Tibial artery (tissue), 4 donors: Measurements from ENCODE around the gene DCP1A.
"Not testable (repeated sequence)": the region's sequence is repeated elsewhere in the genome, so short reads cannot be mapped to it uniquely, and the experiment has no call there.

Experiments
- DNase-seq, 2 donors: peaks; one replicate each; pipeline ENCODE4 v3.0.0-alpha.2; 2019
- H3K27ac ChIP-seq, 2 donors: fragments of 200-600 bp; sonication (generic) in 1 of 2; 1 replicate in 1 of 2; 2 replicates in 1 of 2; pipeline ENCODE4 v1.5.1; 2018 to 2019; ENCODE audit warnings: mild to moderate bottlenecking in 1 of 2
- H3K27me3 ChIP-seq, 2 donors: fragments of 200-600 bp; sonication (generic) in 1 of 2; one replicate each; pipeline versions ENCODE4 v1.5.1 to v1.6.0; 2016 to 2019
- H3K36me3 ChIP-seq, 3 donors: fragments of 200-600 bp; sonication (generic) in 2 of 3; one replicate each; pipeline ENCODE4 v1.5.1; 2016 to 2019; ENCODE audit warnings: mild to moderate bottlenecking in 2 of 3
- H3K4me1 ChIP-seq, 4 donors: fragments of 200-600 bp; sonication (generic) in 2 of 4; 1 replicate in 3 of 4; 2 replicates in 1 of 4; pipeline ENCODE4 v1.5.1; 2016 to 2019
- H3K4me3 ChIP-seq, 2 donors: fragments of 200-600 bp; sonication (generic) in 1 of 2; 1 replicate in 1 of 2; 2 replicates in 1 of 2; pipeline ENCODE4 v1.5.1; 2018 to 2019; ENCODE audit warnings: mild to moderate bottlenecking in 2 of 2
- H3K9me3 ChIP-seq, 3 donors: fragments of 200-600 bp; sonication (generic) in 1 of 3; one replicate each; pipeline ENCODE4 v1.5.1; 2016 to 2019
- CTCF ChIP-seq, 2 experiments: fragments of 200-600 bp in 1 of 2; fragments of 450-650 bp in 1 of 2; IDR thresholded peaks; one replicate each; pipeline ENCODE4 v1.5.1; 2017 to 2019; ENCODE audit warnings: antibody characterized with exemption in 2 of 2, mild to moderate bottlenecking in 1 of 2, moderate library complexity in 1 of 2
- intact Hi-C: fragments of 100-400 bp; cut with DNase I; formaldehyde crosslinking; loops from one replicate; pipeline ENCODE4 v1.15.0; 2023; ENCODE audit warnings: low total_unique reads

Gene DCP1A

GRCh38 chr3:53255423-53255774 is 91.9 kb downstream of the DCP1A start:
- no peaks in the 10 kb centered on the region for H3K27me3 ChIP-seq

GRCh38 chr3:53254509-53255422 is 92.6 kb downstream of the DCP1A start:
- peak overlapping the region; percentile 68 to 99 for H3K4me3 ChIP-seq
- H3K27ac ChIP-seq, result peak overlapping the region; percentile 76 to 85
- no peaks in the 10 kb centered on the region for H3K9me3 ChIP-seq
- peak; percentile 70 to 85 for DNase-seq
- no peak for TF ChIP-seq CTCF (IDR thresholded peaks at IDR 0.05)
- peaks cover 0 to 54% (median 41%) of the 10 kb centered on the region in 4 donors for H3K4me1 ChIP-seq
- intact Hi-C loops, result no loop called here
- H3K36me3 ChIP-seq, result no peaks in the 10 kb centered on the region
- H3K27me3 ChIP-seq, result no peaks in the 10 kb centered on the region

More at GRCh38 chr3:53255423-53255774, 91.9 kb downstream of the DCP1A start:
- H3K27ac ChIP-seq, result peak overlapping the region; percentile 76 to 85
- intact Hi-C loops, result no loop called here
- H3K9me3 ChIP-seq, result no peaks in the 10 kb centered on the region
- no peak for DNase-seq
- TF ChIP-seq CTCF (IDR thresholded peaks at IDR 0.05), result no peak
- peaks cover 0 to 48% (median 38%) of the 10 kb centered on the region in 4 donors for H3K4me1 ChIP-seq
- peak overlapping the region; percentile 68 to 99 for H3K4me3 ChIP-seq
- no peaks in the 10 kb centered on the region for H3K36me3 ChIP-seq

- Histone ChIP-seq H3K9me3 (no peaks in the 10 kb centered on the region), H3K4me3 (peak overlapping the region; percentile 68 to 99), H3K27ac (peak overlapping the region; percentile 76 to 85), H3K36me3 (no peaks in the 10 kb centered on the region), H3K27me3 (no peaks in the 10 kb centered on the region), H3K4me1 (peaks cover 0 to 62% (median 44%) of the 10 kb centered on the region in 4 donors)
- no peak for TF ChIP-seq CTCF (IDR thresholded peaks at IDR 0.05)
- intact Hi-C loops, result no loop called here
- DNase-seq, result no peak
Measured at GRCh38 chr3:53253707-53254508, 93.4 kb downstream of the DCP1A start.

GRCh38 chr3:53252947-53253322 is 94.4 kb downstream of the DCP1A start:
- DNase-seq, H3K9me3 ChIP-seq, H3K27ac ChIP-seq, H3K36me3 ChIP-seq, intact Hi-C loops, H3K4me3 ChIP-seq, H3K27me3 ChIP-seq: not testable (repeated sequence)
- H3K4me1 ChIP-seq, result peaks cover 0 to 68% (median 46%) of the 10 kb centered on the region in 4 donors

- H3K4me3 ChIP-seq, result no peak overlapping the region
- no peak for TF ChIP-seq CTCF (IDR thresholded peaks at IDR 0.05)
- no peaks in the 10 kb centered on the region for H3K9me3 ChIP-seq
- H3K27me3 ChIP-seq, result no peaks in the 10 kb centered on the region
- no peaks in the 10 kb centered on the region for H3K36me3 ChIP-seq
- intact Hi-C loops, result no loop called here
- H3K27ac ChIP-seq, result no peak overlapping the region
- H3K4me1 ChIP-seq, result peaks cover 0 to 71% (median 46%) of the 10 kb centered on the region in 4 donors
- DNase-seq, result peak in 1 of 2 donors; percentile 45
Measured at GRCh38 chr3:53252096-53252946, 95.0 kb downstream of the DCP1A start.
